Fibroblast of villous mesenchyme (primary cell): Measurements from ENCODE around the gene SATL1. TPM values are rescaled to one million over a fixed set of nuclear protein-coding genes. Genes with fewer than 3 reads are reported as not detected.
"Not testable (repeated sequence)": the region's sequence is repeated elsewhere in the genome, so short reads cannot be mapped to it uniquely, and the experiment has no call there.

Source experiments
- DNase-seq: peaks from one replicate; pipeline ENCODE4 v3.0.0-alpha.2; 2010; ENCODE audit warnings: low read depth
- H3K4me3 ChIP-seq: 2 replicates; pipeline ENCODE4 v1.5.1; 2011; ENCODE audit warnings: low read depth, mild to moderate bottlenecking, low read length
- total RNA-seq: library from RNA; depleted of rRNA; stranded (reverse); fragments of >200 nt; gene quantifications from 2 replicates; pipeline ENCODE4 v1.2.3, GENCODE V29; 2012
- TF ChIP-seq, protein P1 (sequence below): IDR thresholded peaks from 2 replicates; pipeline ENCODE4 v1.5.1; 2012; ENCODE audit warnings: low read depth, mild to moderate bottlenecking, low read length; ENCODE audit not compliant: insufficient read depth

Gene SATL1, protein sequence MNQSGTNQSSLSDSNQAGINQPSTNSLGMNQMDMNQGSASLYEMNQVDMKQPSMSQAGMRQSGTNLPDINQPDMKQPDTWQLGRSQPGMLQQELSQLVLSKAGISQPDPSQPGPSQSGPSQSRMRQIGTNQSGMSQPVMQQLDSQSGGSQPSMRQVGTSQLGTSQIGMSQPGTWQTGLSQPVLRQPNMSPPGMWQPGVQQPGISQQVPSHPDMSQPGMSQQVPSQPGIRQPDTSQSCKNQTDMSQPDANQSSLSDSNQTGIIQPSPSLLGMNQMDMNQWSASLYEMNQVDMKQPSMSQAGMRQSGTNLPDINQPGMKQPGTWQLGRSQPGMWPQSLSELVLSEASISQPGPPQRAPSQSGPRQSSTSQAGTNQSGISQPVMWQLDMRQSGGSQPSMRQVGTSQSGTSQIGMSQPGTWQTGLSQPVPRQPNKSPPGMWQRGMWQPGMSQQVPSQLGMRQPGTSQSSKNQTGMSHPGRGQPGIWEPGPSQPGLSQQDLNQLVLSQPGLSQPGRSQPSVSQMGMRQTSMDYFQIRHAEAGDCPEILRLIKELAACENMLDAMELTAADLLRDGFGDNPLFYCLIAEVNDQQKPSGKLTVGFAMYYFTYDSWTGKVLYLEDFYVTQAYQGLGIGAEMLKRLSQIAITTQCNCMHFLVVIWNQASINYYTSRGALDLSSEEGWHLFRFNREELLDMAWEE
- total RNA-seq = under 0.01 TPM in 1 of 2 replicates, not detected in the other

DNA sequence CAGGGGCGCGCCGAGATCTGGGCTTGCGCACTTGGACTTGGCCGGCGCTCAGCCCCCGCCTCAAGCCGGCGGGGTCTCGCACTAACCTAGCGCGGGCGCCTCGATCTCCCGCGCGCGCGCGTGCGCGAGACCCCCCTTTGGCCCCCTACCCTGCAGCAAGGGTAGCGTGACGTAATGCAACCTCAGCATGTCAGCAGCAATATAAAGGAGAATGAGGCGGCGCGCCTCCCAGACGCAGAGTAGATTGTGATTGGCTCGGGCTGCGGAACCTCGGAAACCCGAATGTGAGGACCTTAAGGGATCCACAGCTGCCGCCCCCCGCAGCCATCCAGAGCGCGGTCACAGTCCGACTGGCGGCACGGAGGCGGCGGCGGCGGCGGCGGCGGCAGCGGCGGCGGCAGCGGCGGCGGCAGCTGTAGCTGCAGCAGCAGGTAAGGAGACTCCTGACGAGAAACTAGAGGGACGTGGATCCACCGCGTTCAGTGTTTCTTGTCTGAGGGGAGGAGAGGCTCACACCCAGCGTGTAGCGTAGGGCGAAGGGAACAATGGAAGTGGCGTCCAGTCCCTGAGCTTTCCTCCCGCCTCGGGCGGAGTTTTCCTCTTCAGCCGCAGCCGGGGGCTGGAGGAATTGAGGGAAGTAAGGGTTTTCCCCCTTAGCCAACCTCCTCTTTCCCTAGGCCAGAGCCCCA lies at the start of gene SATL1, which contains the start of gene ZNF711:
Gene SATL1 (minus strand): TSS at position 19 of the 689 bp plus-strand sequence. CDS start 134,811 bp downstream, outside the sequence.
Gene ZNF711 (plus strand): TSS at position 231 of the 689 bp plus-strand sequence. CDS start 3,582 bp downstream, outside the sequence.
- peak within 1 kb of the TSS; percentile 53 for H3K4me3 ChIP-seq
- TF ChIP-seq, protein P1, sequence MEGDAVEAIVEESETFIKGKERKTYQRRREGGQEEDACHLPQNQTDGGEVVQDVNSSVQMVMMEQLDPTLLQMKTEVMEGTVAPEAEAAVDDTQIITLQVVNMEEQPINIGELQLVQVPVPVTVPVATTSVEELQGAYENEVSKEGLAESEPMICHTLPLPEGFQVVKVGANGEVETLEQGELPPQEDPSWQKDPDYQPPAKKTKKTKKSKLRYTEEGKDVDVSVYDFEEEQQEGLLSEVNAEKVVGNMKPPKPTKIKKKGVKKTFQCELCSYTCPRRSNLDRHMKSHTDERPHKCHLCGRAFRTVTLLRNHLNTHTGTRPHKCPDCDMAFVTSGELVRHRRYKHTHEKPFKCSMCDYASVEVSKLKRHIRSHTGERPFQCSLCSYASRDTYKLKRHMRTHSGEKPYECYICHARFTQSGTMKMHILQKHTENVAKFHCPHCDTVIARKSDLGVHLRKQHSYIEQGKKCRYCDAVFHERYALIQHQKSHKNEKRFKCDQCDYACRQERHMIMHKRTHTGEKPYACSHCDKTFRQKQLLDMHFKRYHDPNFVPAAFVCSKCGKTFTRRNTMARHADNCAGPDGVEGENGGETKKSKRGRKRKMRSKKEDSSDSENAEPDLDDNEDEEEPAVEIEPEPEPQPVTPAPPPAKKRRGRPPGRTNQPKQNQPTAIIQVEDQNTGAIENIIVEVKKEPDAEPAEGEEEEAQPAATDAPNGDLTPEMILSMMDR = no peak
- peak; percentile 4 for DNase-seq

DNA sequence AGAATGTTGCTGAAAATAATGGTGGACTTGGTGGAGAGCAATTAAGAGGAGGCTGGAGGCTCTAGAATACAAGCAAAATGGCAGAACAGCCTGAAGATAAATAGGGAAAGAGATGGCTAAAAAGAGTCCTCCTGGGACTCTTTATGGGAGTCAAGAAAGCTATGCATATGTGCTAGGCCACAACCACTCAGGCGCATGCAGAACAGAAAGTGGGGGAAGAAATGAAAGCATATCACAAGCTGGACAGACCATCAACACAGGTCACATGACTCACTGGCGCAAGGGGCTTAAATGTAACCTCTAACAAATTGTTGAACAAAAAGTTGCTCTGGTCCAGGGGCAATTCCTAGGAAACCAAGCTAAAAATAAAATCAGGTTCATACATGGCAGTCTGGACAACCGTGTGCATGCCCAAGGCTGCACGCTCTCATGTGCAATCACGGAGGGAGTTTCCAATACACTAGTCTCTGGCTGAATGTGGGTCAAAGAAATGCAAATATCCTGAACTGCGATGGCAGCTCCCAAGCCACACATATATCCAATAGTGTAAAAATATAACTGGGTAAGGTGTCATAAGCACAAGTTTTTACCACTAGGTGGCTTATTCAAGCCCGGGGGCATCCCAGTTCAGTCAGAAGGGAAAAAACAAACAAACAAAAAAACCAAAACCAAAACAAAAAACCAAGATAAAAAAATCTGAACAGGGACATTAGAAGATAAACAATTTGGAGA lies 45.6 kb upstream of the SATL1 start:
- TF ChIP-seq, protein P1 = no peak
- H3K4me3 ChIP-seq = no peak overlapping the region
- DNase-seq = no peak

DNA sequence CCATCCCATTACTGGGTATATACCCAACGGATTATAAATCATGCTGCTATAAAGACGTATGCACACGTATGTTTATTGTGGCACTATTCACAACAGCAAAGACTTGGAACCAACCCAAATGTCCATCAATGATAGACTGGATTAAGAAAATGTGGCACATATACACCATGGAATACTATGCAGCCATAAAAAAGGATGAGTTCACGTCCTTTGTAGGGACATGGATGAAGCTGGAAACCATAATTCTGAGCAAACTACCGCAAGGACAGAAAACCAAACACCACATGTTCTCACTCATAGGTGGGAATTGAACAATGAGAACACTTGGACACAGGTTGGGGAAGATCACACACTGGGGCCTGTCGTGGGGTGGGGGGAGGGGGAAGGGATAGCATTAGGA lies 41.7 kb upstream of the SATL1 start:
- not testable (repeated sequence) for H3K4me3 ChIP-seq

DNA sequence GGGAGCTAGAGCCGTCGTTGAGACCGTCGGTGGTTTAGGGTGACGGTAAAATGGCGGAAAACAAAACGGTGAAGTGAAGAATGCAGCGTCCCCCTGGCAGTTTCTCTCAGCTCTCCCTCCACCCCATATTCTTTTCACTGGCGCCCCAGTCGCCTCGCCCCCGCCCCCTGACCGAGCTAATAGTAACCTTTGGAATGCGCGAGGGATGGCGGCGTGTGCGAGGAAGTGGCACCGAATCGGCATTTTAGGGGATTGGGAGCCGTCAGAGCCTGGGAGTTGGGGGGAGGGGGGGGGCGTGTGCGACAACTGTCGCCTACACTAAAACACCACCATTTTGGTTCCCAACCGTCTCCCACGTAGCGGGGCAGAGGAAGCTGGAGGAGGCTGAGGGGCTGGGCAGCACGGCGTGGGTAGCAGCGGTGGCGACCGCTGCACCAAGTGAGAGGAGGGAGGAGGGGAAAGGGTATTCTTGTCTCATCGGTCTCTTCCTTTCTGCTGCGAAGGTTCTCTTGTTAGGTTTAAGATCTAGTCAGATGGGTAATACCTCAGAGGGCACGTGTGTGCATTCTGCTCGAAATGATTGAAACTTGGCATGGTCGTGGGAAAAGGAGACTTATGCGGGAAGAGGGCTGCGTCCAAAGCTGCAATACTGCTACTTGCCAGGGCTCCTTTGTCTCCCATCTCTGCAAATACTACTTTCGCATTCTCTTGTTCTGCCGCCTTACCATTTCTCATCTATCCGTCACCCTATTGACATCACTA lies 1.1 kb upstream of the SATL1 start:
- H3K4me3 ChIP-seq = peak overlapping the region; percentile 53
- TF ChIP-seq, protein P1 = no peak
- DNase-seq = no peak

More for the DNA sequence above, 41.7 kb upstream of the SATL1 start:
- not testable (repeated sequence) for DNase-seq

DNA sequence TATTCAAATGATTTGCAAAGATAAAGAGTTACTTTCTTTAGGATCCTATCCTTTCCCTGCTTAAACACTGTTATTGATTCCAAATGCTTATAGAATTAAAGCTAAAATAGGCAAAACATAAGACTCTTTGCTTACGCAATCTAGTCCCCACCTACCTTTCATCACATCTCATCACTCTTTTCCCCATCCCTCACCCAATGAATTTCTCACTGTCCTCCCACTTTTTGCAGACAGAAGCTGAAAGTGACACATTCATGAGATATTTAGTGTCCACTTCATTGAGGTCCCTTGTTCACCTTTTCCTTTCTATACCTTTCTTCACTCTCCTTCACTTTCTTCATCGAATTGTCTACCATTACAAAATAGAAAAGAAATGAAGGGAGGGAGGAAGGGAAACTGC lies 424 bp downstream of the SATL1 start:
- H3K4me3 ChIP-seq = no peak overlapping the region
- no peak for DNase-seq

DNA sequence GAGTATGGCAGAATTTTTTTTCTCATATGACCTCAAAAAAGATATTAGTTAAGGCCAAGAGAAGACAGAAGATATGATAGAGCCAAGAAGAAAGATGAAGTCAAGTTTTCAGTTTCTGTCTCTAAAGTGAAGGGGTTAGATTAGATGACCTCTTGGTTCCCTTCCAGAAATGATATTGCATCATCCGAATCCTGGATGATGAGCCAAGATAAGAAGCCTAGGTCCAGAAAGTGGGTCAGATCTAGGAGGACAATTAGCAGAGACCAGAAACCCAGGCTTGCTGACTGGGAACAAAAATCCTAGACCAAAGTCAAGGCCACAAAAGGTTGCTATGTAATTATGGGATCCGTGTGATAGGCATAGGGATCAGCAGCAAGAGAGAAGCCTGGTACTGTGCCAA lies 20.2 kb downstream of the SATL1 start:
- TF ChIP-seq, protein P1 = no peak

More for the DNA sequence above, 424 bp downstream of the SATL1 start:
- TF ChIP-seq, protein P1 = no peak

More for the DNA sequence above, 20.2 kb downstream of the SATL1 start:
- no peak for DNase-seq
- H3K4me3 ChIP-seq = no peak overlapping the region
